GM19467 (cell line): ENCODE results near the gene TTL.
"Not testable (repeated sequence)": the region's sequence is repeated elsewhere in the genome, so short reads cannot be mapped to it uniquely, and the experiment has no call there.

Source experiments
- ATAC-seq: cut with Tn5 transposase; IDR thresholded peaks from one replicate; pipeline ENCODE4 v1.9.1; 2021; ENCODE audit warnings: mild to moderate bottlenecking, moderate library complexity; ENCODE audit not compliant: unreplicated experiment

The TTL gene

DNA sequence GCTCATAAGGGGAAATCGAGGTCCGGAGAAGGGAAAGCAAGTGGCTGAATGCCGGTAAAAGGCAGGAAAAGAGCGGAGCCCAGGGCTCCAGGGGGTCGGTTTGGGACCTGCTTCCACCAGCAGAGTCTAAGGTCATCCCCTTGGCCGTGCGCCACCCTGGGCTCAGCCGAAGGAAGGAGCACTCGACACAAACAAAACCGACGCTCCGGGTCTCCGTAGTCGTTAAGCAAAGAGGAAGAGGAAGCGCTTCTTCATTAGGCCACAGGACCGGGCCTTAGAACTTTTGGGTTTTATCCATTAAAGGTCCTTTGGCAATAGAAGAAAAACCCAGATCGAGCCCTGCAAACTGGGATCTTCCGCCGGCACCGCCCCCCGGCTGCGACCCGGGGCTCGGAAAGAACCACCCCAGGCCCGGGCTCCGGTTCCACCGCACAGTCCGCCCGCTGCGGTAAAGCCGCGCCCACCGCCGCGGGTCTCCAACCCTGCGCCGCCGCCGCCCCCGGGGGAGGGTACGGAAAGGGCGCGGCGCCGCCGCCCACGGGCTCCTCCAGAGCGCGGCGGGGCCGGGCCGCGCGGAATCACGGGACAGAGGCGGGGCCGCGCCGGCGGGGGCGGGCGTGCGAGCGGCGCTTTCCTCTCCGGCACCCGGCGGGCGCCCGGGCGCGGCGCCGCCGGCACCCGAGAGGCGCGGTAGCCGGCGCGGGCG lies at the start of gene TTL:
TTL (plus strand) TSS at position 629 of the 706 bp plus-strand sequence. CDS start 189 bp downstream, outside the sequence.
- ATAC-seq: peak; percentile 71

DNA sequence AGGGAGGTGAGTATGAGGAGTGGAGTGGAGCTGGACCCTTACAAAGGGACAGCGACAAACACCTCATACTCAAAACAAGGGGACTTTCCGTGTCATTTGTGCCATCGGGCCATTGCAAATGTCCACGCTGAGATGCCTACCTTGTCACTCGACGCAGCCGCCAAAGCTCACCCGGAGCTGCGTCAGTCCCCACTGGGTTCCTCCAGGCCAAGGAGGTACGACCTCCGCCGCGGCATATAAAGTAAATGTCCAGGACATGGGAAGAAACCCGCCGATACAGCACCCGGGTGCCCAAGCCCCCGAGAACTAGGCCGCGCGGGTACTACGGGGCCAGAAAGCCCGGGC lies 49.6 kb upstream of the TTL start:
- not testable (repeated sequence) for ATAC-seq

DNA sequence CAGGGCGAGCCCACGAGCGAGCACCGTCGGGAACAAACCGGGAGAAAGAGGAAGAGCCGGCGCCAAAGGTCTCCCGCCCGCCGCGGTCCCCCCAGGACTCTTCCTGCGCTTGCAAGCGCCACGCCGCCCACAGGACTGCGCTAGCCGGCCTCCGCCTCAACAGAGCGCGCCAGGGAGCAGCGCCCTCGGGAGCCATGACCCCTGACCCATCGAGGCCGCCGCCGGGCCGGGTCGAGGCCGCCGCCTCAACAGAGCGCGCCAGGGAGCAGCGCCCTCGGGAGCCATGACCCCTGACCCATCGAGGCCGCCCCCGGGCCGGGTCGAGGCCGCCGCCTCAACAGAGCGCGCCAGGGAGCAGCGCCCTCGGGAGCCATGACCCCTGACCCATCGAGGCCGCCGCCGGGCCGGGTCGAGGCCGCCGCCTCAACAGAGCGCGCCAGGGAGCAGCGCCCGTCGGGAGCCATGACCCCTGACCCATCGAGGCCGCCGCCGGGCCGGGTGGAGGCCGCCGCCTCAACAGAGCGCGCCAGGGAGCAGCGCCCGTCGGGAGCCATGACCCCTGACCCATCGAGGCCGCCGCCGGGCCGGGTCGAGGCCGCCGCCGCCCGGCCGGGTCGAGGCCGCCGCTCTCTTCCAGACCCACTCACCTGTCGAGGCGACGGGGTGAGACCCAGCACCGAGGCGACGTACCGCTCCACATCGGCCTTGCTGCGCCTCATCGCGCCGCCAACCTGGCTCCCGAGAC lies 49.0 kb upstream of the TTL start:
- not testable (repeated sequence) for ATAC-seq

DNA sequence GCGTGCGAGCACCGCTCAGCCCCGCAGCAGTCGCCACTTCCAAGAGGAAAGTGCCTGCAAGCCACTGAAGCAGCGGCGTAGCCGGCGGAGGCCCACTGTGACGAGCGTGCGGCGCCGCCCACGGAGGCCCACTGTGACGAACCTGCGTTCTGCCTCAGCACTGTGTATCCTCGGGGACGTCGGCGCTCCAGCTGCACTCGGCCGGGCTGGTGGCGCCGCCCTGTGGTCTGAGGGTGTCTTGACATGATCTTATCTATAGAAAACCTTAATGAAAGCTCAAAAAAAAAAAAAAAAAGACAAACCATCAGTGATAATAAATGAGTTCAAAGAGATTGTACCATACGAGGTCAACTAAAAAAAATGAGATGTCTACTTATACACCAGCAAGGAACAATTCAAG lies 48.5 kb upstream of the TTL start, which contains the start of gene RGPD8:
RGPD8 (minus strand) TSS at position 166 of the 400 bp plus-strand sequence. CDS start 192 bp downstream, outside the sequence.
- ATAC-seq: peak; percentile 98

DNA sequence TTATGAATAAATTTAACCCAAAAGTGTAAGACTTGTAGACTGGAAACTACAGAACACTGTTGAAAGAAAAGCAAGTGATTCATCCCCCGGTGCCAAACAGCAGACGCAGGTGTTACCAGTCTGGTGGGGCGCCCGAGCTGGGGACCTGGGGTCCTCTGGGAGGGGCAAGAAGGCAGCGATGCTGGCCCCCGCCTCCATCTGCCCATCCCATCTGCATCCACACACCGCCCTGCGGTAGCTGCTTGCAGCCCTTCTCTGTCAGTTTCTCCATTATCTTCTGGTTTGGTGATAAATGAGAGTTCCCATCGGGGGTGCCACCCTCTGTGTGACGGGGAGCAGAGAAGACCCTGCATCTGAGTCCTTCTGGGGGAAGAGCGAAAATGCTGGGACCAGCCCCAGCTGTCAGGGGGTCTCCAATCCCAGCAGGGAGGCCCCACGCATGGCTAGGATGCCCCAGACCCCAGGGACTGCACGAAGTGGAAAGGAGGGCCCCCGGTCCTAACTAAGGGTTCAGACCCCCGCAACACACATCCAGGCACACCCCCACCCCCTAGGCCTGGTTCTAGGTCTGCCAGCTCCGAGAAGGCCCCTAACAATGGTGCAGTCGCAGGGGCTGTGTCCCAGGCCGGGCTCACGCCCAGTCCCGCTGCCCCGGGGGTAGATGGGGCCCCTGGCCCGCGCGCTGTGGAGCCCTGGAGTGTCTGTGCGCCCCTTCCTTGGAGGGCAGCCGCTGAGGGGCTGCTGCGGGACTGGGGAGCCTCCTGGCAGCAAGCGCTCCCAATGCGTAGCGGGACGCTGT lies 47.8 kb upstream of the TTL start:
- ATAC-seq: no peak

DNA sequence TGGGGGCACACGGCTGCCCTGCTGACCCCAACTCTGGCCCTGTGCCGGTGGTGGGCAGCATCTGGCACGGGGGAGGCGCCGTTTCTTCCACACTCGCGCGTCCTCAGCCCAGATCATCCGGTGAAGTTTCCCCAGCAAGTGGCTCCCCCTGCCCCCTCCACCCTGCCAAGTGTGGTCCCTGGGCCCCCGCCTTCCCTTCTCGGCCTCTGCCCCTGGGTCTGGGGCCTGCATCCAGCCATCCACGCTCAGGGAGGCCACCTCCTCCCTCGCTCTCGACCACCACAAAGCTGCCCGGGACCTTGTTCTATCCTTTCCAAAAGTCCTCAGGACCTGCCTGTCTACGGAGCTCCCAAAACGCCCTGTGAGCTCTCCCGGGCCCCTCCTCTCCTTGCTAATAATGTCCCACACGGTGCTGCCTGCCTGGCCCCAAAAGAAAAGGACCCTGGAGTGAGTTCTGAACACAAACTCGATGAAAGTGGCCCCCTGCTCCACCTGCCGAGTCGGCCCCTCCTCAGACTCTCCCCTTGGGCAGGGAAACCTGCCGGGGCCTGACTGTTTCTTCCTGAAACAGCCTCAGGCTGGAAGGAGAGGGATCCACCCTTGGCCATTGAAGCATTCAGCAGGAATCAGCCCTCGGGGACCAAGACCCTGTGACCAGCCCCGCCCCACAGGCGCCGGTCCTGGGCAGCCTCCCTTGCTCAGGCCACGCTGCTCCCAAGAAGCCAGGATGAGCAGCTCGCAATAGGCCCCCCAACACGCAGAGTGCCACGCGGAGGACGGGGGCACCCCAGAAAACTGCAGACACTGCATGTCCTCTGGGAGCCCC lies 46.9 kb upstream of the TTL start:
- not testable (repeated sequence) for ATAC-seq

DNA sequence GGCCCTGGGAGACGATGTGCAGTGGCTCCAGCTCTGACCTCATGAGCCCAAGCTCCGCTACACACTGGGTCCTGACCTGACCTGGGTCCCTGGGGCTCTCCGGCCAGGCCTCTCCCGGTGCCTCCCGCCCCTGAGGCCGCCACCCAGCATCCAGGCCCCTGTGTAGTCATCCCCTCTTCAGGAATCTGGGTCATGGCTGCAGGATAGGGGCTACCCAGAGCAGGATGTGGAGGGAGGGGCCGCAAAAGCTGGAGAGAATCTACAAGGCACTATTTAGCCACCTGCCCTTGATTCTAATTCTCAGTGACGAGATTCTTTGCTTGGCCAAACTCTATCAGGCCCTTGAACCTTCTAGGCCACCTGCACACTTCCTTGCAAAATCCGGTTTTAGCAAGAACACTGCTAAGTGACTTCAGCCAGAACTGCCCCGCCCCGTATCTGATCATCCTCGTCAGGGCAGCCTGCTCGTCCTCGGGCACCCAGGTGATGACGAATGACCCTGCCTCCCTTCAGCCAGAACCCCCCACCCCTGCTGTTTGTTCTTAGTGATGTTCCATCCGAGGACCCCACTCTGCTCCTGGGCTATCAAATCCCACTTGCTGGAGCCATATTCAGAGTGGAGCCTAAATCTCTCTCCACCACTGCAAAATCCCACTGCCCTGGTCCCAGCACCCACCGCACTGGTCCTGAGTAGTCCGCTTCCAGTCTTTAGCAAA lies 46.1 kb upstream of the TTL start:
- ATAC-seq: not testable (repeated sequence)

DNA sequence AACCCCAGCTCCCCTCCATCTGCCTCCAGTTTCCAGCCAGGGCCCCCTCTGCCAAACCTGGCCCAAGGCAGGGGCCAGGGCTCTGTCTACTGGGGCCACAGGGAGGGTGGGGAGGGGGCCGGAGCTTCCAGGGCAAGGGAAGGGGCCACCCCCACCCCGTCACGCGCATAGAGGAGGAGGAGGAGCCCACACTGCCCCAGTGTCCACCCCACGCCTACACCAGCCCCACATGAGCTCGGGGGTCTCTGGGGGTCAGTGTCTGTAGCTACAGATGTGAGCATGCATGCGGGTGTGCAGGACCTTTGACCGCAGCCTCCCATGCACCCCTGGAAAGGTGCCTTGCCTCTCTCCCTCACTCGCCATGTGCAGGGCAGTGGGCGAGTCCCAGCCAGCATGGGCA lies 45.0 kb upstream of the TTL start:
- ATAC-seq: not testable (repeated sequence)

DNA sequence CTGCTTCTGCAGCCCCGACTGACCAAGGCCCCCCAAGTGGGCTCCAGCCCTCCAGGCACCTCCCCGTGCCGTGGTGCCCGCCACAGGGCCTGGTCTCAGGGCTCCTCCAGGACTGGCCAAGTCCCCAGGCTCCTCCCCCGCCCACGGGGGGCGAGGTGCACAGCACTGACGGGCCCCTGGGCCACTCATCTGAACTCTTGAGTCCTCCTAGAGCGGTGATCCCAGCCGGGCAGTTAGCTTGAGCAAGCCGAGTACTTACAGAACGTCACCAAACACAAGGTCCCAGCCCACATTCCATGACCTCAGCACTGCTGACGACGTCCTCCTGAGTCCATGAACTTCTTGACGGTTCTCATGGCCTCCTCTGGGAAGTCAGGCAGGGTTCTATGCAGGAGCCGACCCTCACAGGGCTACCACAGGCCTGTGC lies 44.5 kb upstream of the TTL start:
- not testable (repeated sequence) for ATAC-seq

DNA sequence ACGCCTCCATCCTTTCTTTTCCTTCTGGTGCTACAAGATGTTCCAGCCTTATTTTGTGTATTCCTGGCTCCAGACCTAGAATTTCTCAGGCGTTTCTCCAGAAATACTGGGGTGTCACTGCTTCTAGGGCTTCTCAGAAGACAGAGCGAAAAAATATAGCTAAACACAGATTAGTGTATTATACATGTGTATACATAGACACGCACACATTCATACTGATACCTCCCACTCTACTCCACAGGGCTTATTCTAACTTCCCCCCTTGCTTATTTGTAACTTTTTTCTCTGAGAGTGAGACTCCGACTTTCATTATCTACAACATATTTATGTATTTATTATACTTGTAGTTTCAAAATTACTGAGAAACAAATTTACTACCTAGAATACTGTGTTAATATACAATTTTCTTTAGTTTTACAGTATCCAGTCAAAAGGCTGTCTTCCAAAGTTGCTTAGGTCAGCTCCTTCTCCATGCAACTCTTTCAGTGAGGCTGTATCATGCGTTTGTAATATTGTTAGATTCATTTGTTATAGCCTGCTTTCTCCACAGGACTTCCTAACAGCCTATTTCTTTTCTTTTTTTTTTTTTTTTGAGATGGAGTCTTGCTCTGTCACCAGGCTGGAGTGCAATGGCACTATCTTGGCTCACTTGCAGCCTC lies 43.2 kb upstream of the TTL start:
- ATAC-seq: not testable (repeated sequence)

DNA sequence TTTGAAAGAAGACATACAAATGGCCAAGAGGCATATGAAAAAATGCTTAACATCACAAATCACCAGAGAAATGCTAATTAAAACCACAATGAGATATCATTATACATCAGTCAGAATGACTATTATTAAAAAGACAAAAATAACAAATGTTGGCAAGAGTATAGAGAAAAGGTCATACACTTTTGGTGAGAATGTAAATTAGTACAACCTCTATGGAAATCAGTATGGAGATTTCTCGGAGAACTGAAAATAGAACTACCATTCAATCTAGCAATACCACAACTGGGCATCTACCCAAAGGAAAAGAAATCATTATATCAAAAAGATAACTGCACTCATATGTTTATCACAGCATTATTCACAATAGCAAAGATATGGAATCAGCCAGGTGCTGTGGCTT lies 37.7 kb upstream of the TTL start:
- not testable (repeated sequence) for ATAC-seq

DNA sequence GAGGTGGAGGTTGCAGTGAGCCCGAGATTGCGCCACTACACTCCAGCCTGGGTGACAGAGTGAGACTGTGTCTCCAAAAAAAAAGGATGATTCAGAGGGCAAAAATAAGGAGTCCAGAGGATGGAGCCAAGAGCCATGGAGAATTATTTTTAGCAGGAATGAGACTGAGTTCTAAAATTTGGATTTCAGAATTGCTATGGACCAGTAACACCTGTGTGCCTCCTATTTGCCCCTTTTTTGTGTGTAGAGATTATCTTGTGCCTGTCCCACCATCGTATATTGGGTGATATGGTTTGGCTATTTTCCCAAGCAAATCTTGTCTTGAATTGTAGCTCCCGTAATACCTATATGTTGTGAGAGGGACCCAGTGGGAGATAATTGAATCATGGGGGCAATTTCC lies 32.1 kb upstream of the TTL start:
- no peak for ATAC-seq

DNA sequence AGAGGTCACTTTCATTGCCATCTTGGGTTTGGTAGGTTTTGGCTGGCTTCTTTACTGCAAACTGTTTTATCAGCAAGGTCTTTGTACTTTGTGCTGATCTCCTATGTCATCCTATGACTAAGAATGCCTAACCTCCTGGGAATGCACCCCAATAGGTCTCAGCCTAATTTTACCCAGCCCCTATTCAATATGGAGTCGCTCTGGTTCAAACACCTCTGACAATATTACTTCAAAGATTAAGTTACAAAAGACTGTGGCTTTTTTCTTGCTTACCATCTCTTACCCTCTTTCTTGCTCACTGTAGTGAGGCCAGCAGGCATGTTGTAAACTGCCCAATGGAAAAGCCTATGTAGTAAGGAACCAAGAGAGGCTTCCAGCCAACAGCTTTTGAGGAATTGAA lies 30.6 kb upstream of the TTL start:
- ATAC-seq: no peak

DNA sequence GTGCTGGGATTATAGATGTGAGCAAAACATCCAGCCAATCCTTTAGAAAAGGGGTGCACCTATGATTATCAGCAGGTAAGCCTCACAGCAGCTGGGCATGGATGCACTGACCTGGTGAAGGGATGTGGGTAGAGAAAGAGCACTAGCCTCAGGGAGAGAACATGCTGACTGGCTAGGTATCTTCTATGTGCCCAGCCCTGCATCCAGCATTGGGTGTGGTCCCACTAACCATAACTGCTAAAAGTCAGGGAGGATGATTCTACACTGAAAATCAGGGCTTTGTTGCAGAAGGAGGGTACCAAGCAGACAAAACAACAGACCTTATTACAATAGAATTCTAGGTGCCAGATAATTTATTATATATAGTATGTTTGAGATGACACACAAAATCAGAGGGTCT lies 27.4 kb upstream of the TTL start:
- ATAC-seq: no peak

DNA sequence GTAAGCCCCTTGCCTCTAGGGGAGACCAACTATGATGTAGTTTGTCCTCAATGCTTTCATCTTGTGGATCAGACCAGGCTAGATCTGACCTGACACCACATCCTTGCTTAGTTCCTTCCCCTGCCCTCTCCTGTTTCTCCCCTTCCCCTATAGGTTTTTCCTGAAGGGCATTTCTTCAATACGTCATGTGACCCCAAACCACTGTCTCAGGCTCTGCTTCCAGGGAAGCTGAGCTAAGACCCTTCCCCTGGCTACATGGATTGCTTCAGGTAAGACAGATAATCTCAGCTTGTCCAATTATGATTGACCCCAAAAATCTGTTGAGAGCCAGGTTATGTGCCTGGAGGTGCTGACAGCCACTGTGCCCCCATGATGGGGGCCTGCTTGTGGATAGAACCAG lies 22.6 kb upstream of the TTL start:
- no peak for ATAC-seq

DNA sequence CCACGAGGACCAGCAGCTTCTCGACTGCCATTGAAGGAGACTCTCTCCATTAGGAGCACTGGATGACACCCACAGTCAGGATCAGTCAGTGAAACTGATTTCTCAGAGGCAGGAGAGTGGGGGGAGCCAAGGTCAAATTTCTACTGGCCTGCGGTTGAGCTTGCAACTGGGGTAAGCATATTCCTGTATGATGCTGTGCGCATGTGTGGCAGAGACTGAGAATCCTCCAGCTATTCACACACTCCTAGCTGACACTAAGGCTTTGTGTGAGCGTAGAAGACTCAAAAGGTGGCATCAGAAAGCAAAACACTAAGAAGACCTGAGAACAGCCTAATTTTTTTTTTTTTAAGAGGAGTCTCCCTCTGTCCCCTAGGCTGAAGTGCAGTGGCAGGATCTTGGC lies 19.8 kb upstream of the TTL start:
- ATAC-seq: no peak

DNA sequence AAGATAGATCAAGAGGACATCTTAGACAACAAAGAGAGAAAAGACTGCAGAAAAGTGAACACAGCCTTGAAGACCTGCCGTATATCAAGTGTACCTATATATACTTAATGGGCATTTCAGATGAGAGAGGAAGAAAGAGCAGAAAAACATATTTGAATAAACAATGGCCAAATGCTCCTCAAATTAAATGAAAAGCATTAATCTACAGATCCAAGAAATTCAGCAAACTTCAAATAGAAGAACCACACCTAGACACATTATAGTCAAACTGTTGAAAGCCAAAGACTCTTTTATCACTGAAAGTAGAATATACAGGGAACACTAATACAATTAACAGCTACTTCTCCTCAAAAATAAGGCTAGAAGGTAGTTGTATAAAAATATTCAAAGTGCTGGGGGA lies 18.7 kb upstream of the TTL start:
- ATAC-seq: no peak

DNA sequence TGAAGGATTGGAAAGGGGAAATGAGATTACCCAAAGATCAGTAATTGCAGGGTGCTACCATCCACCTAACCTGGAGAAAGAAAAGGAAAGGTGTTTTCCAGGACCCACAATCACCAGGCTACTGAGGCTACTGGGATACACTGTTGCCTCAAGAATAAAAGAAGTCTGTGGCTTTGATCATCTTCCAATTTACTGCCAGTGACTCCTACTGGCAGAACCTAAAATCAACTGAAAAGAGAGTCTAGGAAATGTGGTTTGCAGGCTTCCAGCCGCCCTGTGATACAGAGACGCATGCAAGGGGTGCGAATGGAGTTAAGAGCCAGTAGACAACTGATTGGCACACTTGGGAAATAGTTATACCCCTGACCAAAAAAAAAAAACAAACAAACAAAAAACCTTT lies 16.6 kb upstream of the TTL start:
- no peak for ATAC-seq

DNA sequence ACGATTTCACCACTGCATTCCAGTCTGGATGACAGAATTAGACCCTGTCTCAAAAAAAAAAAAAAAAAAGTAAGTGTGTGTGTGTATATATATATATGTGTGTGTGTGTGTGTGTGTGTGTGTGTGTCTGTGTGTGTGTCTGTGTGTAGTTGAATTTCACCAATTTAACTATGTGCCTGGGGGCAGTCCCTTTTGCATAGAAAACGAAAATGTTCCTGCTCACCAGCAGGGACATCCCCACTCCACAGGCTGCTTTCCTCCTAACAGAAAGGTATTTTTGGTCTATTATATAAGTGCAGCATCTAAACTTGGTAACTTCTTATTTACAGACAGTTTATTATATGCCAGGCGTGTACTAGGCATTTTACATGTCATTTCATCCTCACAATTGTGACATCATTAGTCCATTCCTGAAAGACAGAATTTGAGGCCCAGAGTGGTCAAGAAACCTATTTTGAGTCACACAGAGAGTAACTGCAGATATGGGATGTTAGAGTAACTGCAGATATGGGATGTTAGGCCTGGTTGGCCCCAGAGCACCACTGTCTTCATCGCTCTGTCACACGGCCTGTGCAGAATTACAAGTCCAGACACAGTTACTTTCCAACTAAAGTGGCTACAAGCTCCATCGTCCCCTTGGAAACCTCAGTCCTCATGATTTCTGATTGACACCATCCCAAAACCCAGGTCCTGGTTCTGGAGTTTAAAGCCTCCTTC lies 9.3 kb upstream of the TTL start:
- ATAC-seq: no peak
